NCI-H82 treated with DMSO at 0.1 percent for 48 hours (cell line): Measurements from ENCODE around the gene MXD3.
"Not testable (repeated sequence)": the region's sequence is repeated elsewhere in the genome, so short reads cannot be mapped to it uniquely, and the experiment has no call there.

Experiments
- DNase-seq: peaks from one replicate; lab custom pipeline; 2025; ENCODE audit not compliant: unreplicated experiment; lab: John Stamatoyannopoulos, UW

Gene MXD3

DNA sequence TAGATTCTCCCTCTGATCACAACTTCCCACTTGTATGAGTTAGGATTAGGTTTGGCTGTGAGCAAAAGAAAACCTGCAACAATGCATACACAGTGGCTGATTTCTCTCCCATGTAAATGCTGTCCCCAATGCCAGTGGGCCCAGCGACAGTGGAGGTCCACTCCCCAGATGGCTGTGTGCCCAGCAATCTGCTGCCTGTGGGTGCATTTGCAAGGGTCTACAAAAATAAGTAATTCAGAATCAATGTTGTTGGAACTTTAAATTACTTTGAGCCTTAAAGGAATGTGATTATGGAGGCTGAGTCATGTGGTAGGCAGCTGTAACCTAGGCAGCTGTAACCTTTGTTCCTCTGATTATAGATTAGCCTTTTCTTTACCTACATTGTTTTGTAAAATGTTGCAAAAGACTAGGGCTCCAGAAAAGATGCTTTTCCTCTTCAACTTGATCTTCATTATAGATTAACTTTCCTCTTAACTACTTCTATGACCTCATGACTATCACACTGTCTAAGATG, 14.2 kb upstream of the MXD3 start:
- no peak for DNase-seq

DNA sequence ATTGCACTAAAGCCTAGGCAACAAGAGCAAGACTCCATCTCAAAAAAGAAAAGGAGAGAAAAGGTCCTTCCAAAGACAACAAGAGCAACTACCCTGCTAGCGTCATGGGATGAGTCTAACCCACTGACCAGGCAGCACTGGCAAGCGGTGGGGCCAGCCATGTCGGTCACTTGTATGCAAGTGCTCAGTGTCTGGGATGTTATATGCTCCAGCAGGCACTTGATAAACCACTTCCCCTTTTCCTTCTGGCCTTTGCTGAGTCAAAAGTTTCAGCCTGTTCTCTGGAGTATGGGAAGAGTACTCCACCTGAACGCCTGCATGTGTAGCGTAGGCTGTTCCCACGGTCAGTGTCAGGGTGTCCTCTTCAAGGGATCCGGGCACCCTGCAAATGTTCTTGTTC, 9.2 kb upstream of the MXD3 start:
- DNase-seq: no peak

DNA sequence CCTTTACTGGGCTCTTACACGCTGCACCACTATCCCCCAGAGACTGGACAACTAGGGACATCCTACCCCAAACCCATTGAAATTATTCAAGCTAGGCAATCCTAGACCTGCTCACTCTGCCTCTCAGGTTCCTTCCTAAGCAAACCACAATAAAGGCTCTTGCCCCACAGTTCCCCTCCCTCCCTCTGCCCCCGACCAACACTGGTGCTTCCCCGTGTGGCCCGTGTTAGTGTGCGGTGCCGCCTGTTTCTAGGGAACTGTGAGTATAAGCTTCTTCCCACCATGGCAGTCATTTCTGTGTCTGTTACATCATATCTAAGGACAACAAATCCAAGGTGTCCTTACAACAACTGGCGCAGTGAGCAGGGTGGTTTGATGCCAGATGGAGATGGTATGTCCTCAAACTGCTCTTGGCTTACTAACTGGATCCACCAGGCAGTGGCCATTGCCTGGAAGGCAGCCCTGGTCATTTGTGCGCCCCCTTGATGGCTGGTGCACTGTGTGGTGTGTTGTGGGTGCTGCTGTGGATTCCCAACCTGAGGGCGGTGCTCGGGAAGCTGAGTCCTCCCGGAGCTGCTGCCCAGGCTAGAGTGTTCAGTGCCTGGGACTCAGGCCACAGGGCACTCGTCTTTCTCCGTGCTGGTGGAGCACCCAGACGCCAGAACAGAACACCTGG, 8.4 kb upstream of the MXD3 start:
- no peak for DNase-seq

DNA sequence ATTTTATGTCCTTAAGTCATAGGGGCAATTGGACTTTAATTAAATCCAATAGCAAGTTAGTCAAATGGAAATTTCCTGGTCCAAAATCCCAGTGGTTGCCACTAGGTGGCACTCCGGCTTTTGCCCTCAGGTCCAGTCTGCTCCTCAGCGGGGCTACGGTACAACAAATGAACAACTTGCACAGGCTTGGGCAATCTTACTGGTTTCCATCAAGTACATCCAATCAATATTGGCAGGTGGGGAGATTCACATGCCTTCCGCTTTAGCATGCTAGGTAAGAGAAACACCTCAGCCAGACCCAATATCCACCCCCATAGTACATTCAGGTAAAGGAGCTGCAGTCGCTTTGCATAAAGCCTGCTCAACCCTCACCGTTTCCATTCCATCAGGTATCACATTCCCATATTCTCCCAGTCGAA, 6.3 kb upstream of the MXD3 start:
- DNase-seq: peak; percentile 31

DNA sequence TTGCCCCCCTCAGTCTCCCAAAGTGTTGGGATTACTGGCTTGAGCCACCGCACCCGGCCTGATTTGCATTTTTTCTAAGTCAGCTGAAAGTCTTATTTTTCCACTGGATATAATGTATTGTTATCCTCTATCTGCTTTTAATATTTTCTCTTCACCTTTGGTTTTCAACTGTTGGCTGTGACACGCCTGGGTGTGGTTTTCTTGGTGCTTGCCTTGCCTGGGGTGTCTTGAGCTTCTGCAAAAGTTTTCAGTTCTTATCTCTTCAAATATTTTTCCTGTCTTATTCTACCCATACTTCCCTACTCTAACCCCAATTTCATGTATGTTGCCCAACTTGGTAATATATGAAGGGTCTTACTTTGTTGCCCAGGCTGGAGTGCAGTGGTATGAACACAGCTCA, 4.3 kb upstream of the MXD3 start:
- DNase-seq: no peak

DNA sequence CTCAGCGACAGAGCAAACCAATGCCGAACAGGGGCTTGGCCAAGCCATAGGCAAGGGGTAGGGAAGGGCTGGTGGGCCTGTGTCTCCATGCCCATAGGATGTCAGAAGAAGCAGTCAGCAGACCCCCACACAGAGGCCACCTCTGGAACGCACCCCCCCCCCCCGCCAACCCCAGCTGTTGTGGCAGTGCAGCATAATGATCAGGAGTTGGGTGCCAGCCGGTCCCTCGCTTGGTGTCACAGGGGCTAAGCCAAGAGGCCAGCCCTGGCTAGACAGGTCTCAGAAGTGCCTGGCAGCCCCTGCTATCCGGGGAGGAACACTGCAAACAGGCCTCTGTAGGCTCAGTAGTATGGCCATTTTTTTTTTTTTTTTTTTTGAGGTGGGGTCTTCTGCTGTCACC, 3.7 kb upstream of the MXD3 start:
- DNase-seq: no peak

DNA sequence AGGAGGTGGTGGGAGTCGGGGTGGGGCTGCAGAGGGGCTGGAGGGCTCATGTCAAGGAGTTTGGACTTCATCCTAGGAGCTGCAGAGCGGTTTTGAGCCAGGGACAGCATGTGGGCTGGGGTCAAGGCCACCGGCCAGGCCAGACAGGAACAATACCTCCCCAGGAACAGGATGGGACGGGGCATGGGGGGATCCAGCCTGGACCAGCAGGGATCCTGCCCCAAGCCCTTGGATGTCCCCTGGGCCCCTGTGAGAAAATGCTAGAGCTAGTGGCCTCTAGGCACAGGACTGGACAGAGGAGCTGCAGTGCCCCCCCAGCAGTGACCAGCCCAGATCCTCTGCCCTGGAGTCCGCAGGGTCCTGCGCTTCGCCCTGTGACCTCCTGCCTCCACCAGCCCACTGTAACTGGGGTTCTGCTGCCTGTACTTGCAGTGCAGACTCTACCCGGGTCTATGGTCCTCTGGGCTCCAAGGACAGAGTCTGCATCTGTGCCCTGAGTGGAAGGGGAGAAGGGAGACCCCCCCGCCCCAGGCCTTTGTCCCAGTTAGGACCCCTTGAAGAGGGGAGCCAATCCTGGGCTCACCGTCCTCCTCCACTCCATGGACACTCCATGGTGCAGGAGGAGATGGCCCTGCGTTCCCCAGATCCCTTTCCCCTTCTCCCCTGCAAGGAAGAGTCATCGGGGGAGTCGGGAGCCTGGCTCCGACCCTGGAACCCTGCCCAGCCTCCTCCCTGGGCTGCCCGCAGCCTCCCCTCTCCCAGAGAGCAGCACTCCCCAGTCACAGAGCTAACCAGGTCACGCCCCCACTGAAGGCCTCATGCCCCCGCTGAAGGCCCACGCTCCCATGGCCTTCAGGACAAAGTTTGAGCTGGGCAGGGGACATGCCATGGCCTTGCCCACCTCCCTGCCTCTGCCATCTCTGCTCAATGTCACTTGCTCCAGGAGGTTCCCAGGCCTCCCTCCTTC, 3.0 kb upstream of the MXD3 start:
- DNase-seq: no peak

DNA sequence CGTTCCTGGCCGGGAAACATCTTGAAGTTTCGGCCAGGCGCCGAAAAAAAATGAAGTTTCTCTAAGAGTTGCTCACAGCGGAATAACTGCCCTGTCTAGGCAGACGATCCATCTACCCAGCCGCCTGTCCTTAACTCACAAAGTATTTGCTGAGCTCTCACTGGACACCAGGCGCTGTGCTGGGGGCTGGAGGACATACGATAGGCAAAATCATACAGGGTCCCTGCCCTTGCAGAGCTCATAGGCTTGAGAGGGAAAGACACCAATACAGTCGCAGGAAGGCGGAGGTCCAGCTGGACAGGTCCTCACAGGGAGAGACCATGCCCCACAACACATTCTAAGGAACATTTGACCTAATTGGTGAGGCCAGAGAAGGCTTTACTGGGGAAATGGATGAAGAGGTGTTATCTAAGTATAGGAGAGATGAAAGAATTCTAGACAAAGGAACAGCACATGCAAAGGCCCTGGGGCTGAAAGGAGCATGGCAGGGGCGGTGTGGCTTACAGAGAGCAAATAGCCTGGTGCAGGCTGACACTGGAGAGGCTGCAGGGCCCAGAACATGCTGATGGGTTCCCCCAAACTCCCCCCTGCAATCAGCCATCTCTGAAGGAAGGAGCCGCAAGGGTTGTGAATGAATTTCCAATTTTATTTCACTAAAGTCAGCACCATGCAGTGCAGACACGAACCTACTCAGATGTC, 2.0 kb upstream of the MXD3 start:
- no peak for DNase-seq

DNA sequence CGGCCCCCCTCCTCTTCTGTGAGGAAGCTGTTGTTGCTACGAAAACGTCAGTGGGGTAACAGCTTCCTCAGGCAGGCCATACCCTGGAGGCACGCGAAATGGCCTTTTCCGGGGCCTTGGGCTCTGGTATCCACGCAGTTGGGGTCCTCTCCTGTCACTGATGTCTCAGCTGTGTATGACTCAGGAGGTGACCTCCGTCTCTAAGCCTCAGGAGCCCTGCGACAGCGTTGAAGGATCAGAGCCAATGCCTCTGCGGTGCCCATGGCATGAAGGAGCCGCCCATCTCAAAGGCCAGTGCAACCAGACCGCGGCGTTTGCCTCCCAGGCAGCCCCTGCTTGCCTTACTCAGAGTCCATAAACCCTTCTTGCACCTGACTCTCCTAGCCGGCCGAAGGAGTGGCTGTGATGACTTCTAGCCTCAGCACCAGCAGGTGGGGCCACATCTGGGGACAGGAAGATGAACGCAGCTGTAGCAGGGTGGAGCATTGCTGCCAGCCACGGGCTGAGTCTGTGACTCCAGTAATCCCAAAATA, 1.0 kb upstream of the MXD3 start:
- DNase-seq: peak; percentile 6

DNA sequence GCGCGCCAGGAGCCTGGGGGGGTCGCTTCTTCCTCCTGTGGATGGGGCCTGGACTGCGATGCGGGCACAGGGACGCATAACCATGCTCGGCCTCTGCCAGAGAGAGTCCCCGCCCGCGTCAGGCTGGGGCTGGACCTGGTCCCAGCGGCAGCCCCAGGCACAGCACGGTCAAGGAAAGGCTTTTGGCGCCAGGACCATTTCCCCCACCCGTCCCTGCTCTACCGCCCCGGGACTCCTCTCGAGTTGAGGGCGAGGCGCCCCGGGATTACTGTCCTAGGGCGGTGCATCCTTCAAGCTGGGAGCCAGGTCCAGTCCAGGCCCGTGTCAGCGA, 341 bp downstream of the MXD3 start:
- no peak for DNase-seq

DNA sequence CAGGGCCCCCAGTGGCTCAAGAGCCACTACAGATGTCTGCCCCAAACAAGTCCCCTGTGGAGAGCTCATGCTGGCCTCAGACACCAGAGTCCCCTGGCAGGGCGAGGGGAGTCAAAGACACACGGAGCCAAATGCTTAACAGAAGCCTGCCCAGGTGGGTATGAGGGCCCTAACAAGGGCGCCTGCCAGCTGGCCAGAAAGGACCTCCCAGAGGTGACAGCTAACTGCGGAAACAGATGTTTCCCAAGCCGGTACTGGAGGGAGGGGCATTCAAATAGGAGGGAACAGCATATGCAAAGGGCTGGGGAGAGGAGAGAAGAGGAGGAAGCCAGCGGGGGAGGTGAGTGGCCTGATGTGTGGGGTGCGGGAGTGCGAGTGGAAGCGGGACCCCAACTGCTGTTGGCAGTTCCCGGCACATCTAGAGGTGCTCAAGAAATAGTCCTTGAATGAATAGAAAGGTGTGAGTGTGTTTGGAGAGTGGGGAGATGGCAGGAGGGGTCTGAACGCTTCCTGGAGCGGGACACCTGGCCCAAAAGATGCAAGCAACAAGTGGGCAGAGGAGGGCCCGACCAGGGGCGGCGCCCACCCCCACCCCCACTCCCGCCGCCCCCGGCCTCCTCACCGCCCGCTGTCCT, 824 bp downstream of the MXD3 start:
- peak; percentile 22 for DNase-seq

DNA sequence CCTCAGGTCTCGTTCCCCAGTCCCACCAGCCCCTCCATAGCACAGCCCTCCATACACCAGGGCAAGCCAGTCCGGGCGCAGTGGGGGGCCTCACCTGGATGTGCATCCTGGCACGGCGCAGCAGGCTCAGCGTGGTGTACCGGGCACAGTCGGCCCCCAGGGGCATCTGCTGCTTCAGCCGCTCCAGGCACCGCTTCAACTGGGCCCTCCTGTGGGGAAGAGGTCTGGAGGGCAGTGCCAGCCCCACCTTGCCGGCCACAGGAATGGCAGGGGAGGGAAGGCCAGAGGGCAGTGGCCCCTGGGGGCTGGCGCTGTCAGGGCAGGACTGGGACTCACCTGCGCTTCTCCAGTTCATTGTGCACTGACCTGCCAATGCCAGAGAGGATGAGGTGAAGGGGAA, 1.4 kb downstream of the MXD3 start:
- DNase-seq: no peak

DNA sequence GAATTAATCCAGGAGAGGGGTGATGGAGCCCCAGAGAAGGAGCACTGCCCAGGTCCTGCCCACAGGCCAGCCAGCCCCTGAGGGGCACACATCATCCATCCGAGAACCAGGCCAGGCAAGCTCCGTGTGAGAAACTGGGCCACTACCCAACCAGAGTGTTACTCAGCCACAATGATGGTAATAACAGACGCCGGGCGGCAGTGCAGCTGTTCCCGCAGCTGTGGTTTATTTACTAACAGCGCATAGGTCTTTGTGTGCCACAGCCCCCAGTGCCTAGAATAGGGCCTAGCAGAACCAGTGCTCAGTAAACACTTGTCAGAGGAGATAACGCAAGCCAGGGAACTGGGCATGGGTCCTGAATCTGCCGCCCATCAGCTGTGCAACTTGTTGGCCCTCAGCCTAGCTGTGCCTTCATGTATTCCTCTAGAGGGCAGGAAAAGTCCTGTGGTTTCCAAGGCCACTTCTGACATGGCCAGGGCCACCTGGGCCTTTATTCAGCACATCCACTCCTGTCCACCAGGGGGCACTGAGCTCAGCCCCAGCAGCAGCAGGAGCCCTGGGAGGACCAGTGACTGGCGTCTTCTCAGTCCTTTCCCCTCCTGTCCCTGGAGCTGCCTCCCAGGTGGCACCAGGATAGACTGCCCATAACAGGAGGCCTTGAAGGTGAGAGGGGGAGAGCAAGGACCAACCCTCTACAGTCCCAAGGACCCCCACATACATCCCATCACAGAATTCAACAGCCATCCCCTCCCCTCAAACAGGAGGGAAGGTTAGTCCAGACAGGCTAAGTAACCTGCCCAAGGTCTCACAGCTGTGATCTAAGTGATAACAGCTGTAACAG, 2.1 kb downstream of the MXD3 start:
- no peak for DNase-seq

DNA sequence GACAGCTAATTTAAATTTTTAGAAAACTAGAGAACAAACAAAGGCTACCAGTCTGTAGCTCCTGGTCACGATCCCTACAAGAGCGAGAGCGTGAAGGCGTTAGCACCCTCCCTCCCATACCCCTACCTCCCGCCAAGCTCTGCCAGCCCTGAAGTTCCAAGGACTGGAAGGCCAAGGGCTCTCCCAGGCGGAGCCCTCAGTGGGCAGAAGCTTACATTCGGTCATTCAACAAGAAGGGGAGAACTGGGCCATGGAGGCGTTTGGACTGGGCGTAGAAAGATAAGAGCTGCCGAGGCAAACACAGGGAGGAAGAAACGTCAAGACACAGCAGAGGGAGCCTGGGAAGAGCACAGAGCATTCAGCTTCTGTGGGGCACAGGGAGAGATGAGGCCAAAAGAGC, 3.0 kb downstream of the MXD3 start:
- DNase-seq: no peak

DNA sequence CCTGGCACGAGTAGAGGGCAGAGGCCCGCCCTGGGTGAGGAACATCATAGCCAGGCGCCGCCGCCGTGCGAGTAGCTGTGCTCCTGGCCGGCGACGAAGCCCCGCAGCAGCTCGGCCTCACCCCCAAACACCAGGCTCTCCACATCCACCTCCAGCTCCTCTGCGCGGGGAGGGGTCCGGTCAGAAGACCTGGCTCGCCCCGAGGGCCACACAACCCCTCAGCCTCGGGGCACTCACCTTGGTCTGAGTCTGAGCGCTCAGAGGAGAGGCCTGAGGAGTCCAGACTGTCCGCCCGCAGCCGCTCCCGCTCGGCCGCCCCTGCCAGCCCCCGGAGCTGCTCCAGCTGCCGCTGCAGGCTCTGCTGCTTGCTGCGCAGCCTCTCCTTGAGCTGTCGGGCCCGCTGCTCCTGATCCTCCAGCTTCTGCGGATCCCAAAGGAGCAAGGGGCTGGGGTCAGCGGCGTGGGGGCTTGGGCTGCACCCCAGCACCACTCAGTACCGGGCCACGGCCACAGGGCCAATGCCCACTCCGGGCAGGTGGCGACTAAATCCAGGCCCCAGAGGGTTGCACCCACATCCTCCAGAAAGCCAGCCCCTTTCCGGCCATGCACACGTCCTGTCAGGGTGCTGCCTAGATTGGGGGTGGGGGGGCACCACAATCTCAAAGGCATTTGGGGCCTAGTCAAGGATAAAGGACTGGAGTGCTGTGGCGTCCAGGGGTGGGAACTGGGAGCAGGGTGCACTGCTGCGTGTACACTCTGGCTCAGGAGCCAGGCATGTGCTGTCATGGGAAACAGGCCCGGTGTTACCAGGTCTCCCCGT, 3.9 kb downstream of the MXD3 start:
- DNase-seq: no peak

DNA sequence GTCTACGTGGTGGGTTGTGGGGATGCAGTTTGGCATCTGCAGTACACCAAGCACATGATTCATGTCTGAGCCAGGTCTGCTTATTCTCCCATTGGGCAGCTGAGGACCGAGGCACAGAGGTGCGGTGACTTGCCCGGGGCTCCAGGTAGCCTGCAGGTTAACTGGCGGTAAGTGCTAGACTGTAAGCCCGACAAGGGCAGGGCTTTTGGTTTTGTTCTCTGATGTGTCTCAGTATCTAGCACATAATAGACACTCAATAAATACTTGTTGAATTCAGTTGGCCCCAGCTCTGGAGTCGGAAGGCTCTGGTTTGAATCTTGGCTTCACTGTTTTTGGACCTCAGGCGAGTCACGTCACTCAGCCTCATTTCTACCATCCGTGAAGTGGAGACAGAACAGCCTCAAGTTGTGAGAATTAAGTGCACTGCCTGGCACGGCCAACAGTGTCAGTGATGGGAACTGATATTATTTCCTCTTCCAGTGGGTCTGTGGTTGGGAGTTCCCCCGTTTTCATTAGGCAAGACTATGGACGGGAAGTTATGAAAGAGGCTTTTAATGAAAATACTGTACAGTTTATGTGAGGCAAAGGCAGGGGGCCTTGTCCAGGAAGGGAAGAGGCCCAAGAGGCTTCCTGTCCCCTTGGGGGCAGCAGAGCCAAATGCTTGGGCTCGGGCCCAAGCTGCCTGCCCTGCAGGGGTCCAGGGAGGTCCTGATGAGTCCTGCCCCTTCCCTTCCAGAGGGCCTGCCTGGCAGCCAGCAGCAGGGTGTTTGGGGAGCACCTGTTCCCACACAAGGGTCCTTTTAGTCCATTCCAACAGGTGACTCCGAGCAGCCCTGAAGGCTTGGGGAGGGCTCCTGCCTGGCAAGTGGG, 4.8 kb downstream of the MXD3 start:
- DNase-seq: no peak

DNA sequence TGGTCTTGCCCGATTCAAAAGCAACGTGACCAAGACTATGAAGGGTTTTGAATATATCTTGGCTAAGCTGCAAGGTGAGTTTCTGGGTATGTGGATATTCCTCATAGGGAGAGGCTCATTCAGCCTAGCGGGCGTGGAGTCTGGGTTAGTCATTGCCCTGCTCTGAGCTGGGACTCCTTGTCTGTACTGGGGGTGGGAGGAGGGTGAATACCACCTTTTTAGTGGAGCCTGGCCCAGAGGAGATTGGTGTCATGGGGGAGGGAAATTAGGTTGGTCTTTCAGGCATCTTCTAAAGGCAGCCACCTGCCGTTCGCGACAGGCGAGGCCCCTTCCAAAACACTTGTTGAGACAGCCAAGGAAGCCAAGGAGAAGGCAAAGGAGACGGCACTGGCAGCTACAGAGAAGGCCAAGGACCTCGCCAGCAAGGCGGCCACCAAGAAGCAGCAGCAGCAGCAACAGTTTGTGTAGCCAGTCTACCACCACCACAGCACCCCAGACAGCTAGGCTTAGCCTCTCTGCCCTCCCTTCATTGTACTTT, 5.5 kb downstream of the MXD3 start:
- DNase-seq: not testable (repeated sequence)
